IMR-90 (cell line): Measurements from ENCODE around the gene PRPF40B. TPM values are rescaled to one million over a fixed set of nuclear protein-coding genes. Genes with fewer than 3 reads are reported as not detected.
A peak's percentile ranks its signal among the peaks of the same experiment; 100 is the strongest.

Source experiments
- ATAC-seq: fragments of 200-7000 bp; cut with Tn5 transposase; 2 replicates; pipeline ENCODE4 v1.9.1; 2020; ENCODE audit warnings: low read depth, mild to moderate bottlenecking, moderate library complexity
- BruUV-seq: library from RNA; stranded (reverse); fragments of 400-500 nt; replicated peaks from 2 replicates; lab custom pipeline; 2021; lab: Mats Ljungman, UMichigan
- CTCF ChIA-PET: fragments of 300-600 bp; formaldehyde crosslinking; extraction: SDS; loops from one replicate; lab custom pipeline; 2021; ENCODE audit warnings: antibody characterized with exemption; lab: Yijun Ruan, JAX
- POLR2A ChIA-PET: fragments of 300-600 bp; sonication (Branson Sonifier 250); formaldehyde crosslinking; loops from one replicate; lab custom pipeline; 2022; ENCODE audit warnings: antibody characterized with exemption; ENCODE audit not compliant: unreplicated experiment; lab: Charles Lee
- DNase-seq: peaks from one replicate; pipeline ENCODE4 v3.0.0; 2013
- H2AFZ ChIP-seq: replicated peaks from 2 replicates; pipeline ENCODE3; 2013; ENCODE audit warnings: low read length, mild to moderate bottlenecking; ENCODE audit not compliant: poor library complexity
- H2AK5ac ChIP-seq: 2 replicates; pipeline ENCODE4 v1.6.1; 2013; ENCODE audit warnings: low read depth, low read length, inconsistent platforms
- H2AK9ac ChIP-seq: replicated peaks from 2 replicates; pipeline ENCODE3; 2013; ENCODE audit warnings: mild to moderate bottlenecking, low read depth, low read length, moderate library complexity; ENCODE audit not compliant: poor library complexity
- H2BK120ac ChIP-seq: 2 replicates; pipeline ENCODE4 v1.6.1; 2013; ENCODE audit warnings: low read depth, low read length, inconsistent platforms
- H2BK15ac ChIP-seq: 3 replicates; pipeline ENCODE4 v1.6.1; 2013; ENCODE audit warnings: low read depth, low read length, inconsistent platforms
- H2BK20ac ChIP-seq: 2 replicates; pipeline ENCODE4 v1.6.1; 2013; ENCODE audit warnings: low read depth, mild to moderate bottlenecking, inconsistent platforms, low read length, moderate library complexity
- H2BK5ac ChIP-seq: 2 replicates; pipeline ENCODE4 v1.6.1; 2013; ENCODE audit warnings: mild to moderate bottlenecking, low read depth, low read length, inconsistent platforms; ENCODE audit not compliant: poor library complexity, severe bottlenecking
- H3K14ac ChIP-seq: replicated peaks from 2 replicates; pipeline ENCODE4 v1.6.1; 2013; ENCODE audit warnings: low read depth, low read length, inconsistent platforms
- H3K18ac ChIP-seq: 2 replicates; pipeline ENCODE4 v1.6.1; 2013; ENCODE audit warnings: low read depth, low read length, control low read depth
- H3K23ac ChIP-seq: 2 replicates; pipeline ENCODE4 v1.6.1; 2013; ENCODE audit warnings: low read depth, low read length, inconsistent platforms
- H3K27ac ChIP-seq: 2 replicates; pipeline ENCODE4 v1.5.1; 2013; ENCODE audit warnings: mild to moderate bottlenecking, control low read depth, low read length; ENCODE audit not compliant: insufficient read depth
- H3K27me3 ChIP-seq: 2 replicates; pipeline ENCODE4 v1.6.1; 2013; ENCODE audit warnings: low read length; ENCODE audit not compliant: control insufficient read depth, insufficient read depth
- H3K36me3 ChIP-seq: 2 replicates; pipeline ENCODE4 v1.6.1; 2013; ENCODE audit warnings: low read length, mixed read lengths; ENCODE audit not compliant: control insufficient read depth, insufficient read depth
- H3K4ac ChIP-seq: 2 replicates; pipeline ENCODE4 v1.6.1; 2013; ENCODE audit warnings: low read depth, low read length, inconsistent platforms
- H3K4me1 ChIP-seq: 2 replicates; pipeline ENCODE4 v1.6.1; 2013; ENCODE audit warnings: low read length, mixed read lengths; ENCODE audit not compliant: control insufficient read depth, insufficient read depth
- H3K4me2 ChIP-seq: 2 replicates; pipeline ENCODE4 v1.6.1; 2013; ENCODE audit warnings: low read depth, mild to moderate bottlenecking, control low read depth, low read length, moderate library complexity
- H3K4me3 ChIP-seq: 2 replicates; pipeline ENCODE4 v1.5.1; 2013; ENCODE audit warnings: low read depth, mild to moderate bottlenecking, control low read depth, low read length, moderate library complexity; ENCODE audit not compliant: insufficient read depth
- H3K56ac ChIP-seq: 2 replicates; pipeline ENCODE4 v1.6.1; 2013; ENCODE audit warnings: low read length, inconsistent platforms; ENCODE audit not compliant: insufficient read depth; ENCODE audit errors: extremely low read depth
- H3K79me1 ChIP-seq, 2 experiments: 2 replicates each; pipeline ENCODE4 v1.6.1; 2013; ENCODE audit warnings: low read length in 2 of 2, inconsistent platforms in 1 of 2, low read depth in 1 of 2
- H3K9ac ChIP-seq: 2 replicates; pipeline ENCODE4 v1.6.1; 2013; ENCODE audit warnings: low read depth, low read length, control low read depth
- H3K9me1 ChIP-seq: 2 replicates; pipeline ENCODE4 v1.6.1; 2013; ENCODE audit warnings: low read length, inconsistent platforms; ENCODE audit not compliant: insufficient read depth
- H3K9me3 ChIP-seq: 2 replicates; pipeline ENCODE4 v1.6.1; 2013; ENCODE audit warnings: low read length; ENCODE audit not compliant: control insufficient read depth, insufficient read depth
- H4K20me1 ChIP-seq: 2 replicates; pipeline ENCODE4 v1.6.1; 2013; ENCODE audit warnings: low read length, inconsistent platforms; ENCODE audit not compliant: insufficient read depth
- H4K5ac ChIP-seq: 2 replicates; pipeline ENCODE4 v1.6.1; 2013; ENCODE audit warnings: mild to moderate bottlenecking, low read depth, low read length, control low read depth
- H4K8ac ChIP-seq, 2 experiments: 2 replicates each; pipeline ENCODE4 v1.6.1; 2013; ENCODE audit warnings: low read depth in 2 of 2, low read length in 2 of 2, control low read depth in 1 of 2, inconsistent platforms in 1 of 2
- H4K91ac ChIP-seq: 2 replicates; pipeline ENCODE4 v1.6.1; 2013; ENCODE audit warnings: low read depth, low read length, inconsistent platforms; ENCODE audit not compliant: insufficient read depth
- BHLHE40 ChIP-seq: fragments of 150-350 bp; IDR thresholded peaks from 2 replicates; pipeline ENCODE4 v1.6.1; 2016; ENCODE audit warnings: mild to moderate bottlenecking, low read depth, low read length
- CEBPB ChIP-seq: IDR thresholded peaks from 2 replicates; pipeline ENCODE4 v1.6.1; 2012; ENCODE audit warnings: low read depth, low read length, improper control_type of control experiment
- CHD1 ChIP-seq: IDR thresholded peaks from 2 replicates; pipeline ENCODE4 v1.6.1; 2012; ENCODE audit warnings: low read depth, low read length, improper control_type of control experiment
- FOS ChIP-seq: fragments of 150-350 bp; IDR thresholded peaks from 2 replicates; pipeline ENCODE4 v1.6.1; 2016; ENCODE audit warnings: low read depth, low read length
- MAFK ChIP-seq: IDR thresholded peaks from 2 replicates; pipeline ENCODE4 v1.6.1; 2012; ENCODE audit warnings: low read depth, low read length, improper control_type of control experiment
- MAZ ChIP-seq: IDR thresholded peaks from 2 replicates; pipeline ENCODE4 v1.6.1; 2012; ENCODE audit warnings: low read depth, mild to moderate bottlenecking, low read length, improper control_type of control experiment, moderate library complexity, borderline replicate concordance
- NFE2L2 ChIP-seq: fragments of 150-350 bp; IDR thresholded peaks from 2 replicates; pipeline ENCODE4 v1.6.1; 2016; ENCODE audit warnings: low read depth, mild to moderate bottlenecking, low read length
- POLR2A ChIP-seq: IDR thresholded peaks from 2 replicates; pipeline ENCODE4 v1.6.1; 2012; ENCODE audit warnings: mild to moderate bottlenecking, low read depth, low read length
- RAD21 ChIP-seq: IDR thresholded peaks from 2 replicates; pipeline ENCODE4 v1.6.1; 2012; ENCODE audit warnings: low read length, improper control_type of control experiment
- SMC3 ChIP-seq: fragments of 150-350 bp; IDR thresholded peaks from 2 replicates; pipeline ENCODE4 v1.6.1; 2016; ENCODE audit warnings: low read depth, mild to moderate bottlenecking, antibody characterized with exemption, low read length, moderate library complexity
- WGBS, 2 experiments: methylation state at CpG; one replicate each; pipeline versions ENCODE4 v1.1.5 to v1.1.7; 2013; ENCODE audit warnings: missing lambda C conversion rate in 2 of 2; ENCODE audit not compliant: insufficient read length in 1 of 2; ENCODE audit errors: extremely low coverage in 2 of 2; 5-methylcytosine and 5-hydroxymethylcytosine counted together
- dilution Hi-C: fragments of 300-500 bp; cut with HindIII; formaldehyde crosslinking; loops from one replicate; pipeline ENCODE4 v1.14.3; 2018; ENCODE audit warnings: low sequenced_read_pairs; ENCODE audit not compliant: unreplicated experiment
- in situ Hi-C: fragments of 300-500 bp; cut with MboI; formaldehyde crosslinking; loops from 3 replicates; pipeline ENCODE4 v1.14.3; 2019; ENCODE audit warnings: low sequenced_read_pairs, inconsistent platforms, mixed read lengths
- intact Hi-C: fragments of 100-400 bp; cut with micrococcal nuclease; formaldehyde crosslinking; loops from 2 replicates; pipeline ENCODE4 v1.10.0; 2022
- polyA plus RNA-seq, 3 experiments: library from polyadenylated mRNA; depleted of rRNA; stranded (reverse); fragments of >200 nt; gene quantifications; 2 replicates each; pipeline ENCODE4 v1.2.3, GENCODE V29; 2012; ENCODE audit warnings: low replicate concordance in 1 of 3
- total RNA-seq: library from RNA; depleted of rRNA; stranded (reverse); fragments of >200 nt; gene quantifications from 2 replicates; pipeline ENCODE4 v1.2.3, GENCODE V29; 2012
- TF ChIP-seq, protein P1 (sequence below): fragments of 150-350 bp; IDR thresholded peaks from 2 replicates; pipeline ENCODE4 v1.6.1; 2017; ENCODE audit warnings: mild to moderate bottlenecking, antibody characterized with exemption, low read length, low read depth
- TF ChIP-seq, protein P2 (sequence below): fragments of 150-350 bp; IDR thresholded peaks from 2 replicates; pipeline ENCODE4 v1.6.1; 2016; ENCODE audit warnings: low read depth, mild to moderate bottlenecking, low read length, moderate library complexity, borderline replicate concordance
- TF ChIP-seq, protein P3 (sequence below): conservative IDR thresholded peaks from 2 replicates; pipeline ENCODE4 v1.5.1; 2012; ENCODE audit warnings: mild to moderate bottlenecking, low read depth, low read length, improper control_type of control experiment

PRPF40B gene
- total and polyA plus RNA-seq, 2 of the 4 experiments (the other 2 are of a cell fraction), result 5.0 to 11.8 TPM

DNA sequence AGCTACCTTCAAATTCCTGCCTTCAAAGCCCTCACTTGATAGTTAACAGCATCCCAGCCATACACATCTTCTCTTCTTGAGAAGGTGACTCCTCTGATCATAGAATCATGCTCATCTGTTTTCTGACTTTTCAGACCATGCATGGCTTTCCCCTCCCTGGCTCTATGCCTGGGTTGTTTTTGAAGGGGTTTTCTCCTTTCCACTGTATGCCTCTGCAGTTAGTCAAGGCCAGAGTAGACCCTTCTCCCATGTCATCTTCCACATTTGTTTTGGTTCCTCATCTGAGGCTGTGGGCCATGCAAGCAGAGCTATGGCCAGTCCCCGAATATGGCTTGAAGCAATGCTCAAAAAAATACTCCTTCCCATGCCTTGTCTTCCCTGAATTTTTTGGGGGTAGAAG, 41.2 kb upstream of the PRPF40B start (continued):
- no peak for TF ChIP-seq FOS
- TF ChIP-seq MAZ, result no peak
- TF ChIP-seq POLR2A, result no peak
- no peak for TF ChIP-seq BHLHE40
- TF ChIP-seq, protein P1, sequence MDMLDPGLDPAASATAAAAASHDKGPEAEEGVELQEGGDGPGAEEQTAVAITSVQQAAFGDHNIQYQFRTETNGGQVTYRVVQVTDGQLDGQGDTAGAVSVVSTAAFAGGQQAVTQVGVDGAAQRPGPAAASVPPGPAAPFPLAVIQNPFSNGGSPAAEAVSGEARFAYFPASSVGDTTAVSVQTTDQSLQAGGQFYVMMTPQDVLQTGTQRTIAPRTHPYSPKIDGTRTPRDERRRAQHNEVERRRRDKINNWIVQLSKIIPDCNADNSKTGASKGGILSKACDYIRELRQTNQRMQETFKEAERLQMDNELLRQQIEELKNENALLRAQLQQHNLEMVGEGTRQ, result no peak

DNA sequence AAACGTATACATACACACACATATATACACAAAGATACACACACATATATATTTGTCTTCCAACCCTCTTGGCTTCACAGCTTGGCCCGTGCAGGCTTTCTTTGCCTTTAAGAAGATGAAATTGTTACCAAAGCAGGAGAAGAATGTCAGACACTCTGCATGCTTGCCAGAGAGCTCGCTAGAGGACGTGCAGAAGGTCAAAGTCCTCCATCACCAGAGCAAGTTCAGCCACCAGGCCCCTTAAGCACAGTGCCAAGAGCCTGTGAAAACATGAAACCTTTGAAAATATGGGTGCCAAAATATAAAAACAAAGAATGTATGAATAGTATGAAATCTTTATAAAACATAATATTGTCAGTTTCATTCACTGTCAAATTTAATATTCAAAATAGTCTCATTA, 40.5 kb upstream of the PRPF40B start:
- no peak overlapping the region for H2AFZ ChIP-seq
- peaks cover 2% of the 10 kb centered on the region; the same call in 1 of the 2 replicates for H3K4me1 ChIP-seq
- peaks cover 4% of the 10 kb centered on the region for H3K36me3 ChIP-seq
- H3K18ac ChIP-seq, result no peak overlapping the region
- no peak overlapping the region for H3K14ac ChIP-seq
- ATAC-seq (peak; percentile 22; the same call in 1 of the 2 replicates), DNase-seq (peak; percentile 14)
- no peak overlapping the region for H2BK15ac ChIP-seq
- no peak overlapping the region for H2AK5ac ChIP-seq
- intact Hi-C loops, result loop anchor here (5.0 kb wide), 1 partner anchor 71 kb away; no protein-coding TSS in a partner anchor
- no peak overlapping the region for H4K91ac ChIP-seq
- H3K4ac ChIP-seq, result no peak overlapping the region
- no peak overlapping the region for H2AK9ac ChIP-seq
- H3K27me3 ChIP-seq, result no peaks in the 10 kb centered on the region
- H3K4me2 ChIP-seq, result no peak overlapping the region
- ChIA-PET POLR2A (interaction anchor here (0.5 kb wide), 1 partner anchor 225 kb away, joined by 7 read pairs; no protein-coding TSS in a partner anchor), CTCF (interaction anchor here (3.2 to 5.4 kb wide), 2 partner anchors 224 to 251 kb away, joined by 8 to 36 read pairs; no protein-coding TSS in a partner anchor)
- dilution Hi-C loops, result no loop called here
- WGBS, 2 experiments, result 60% methylated on average over 1 of the region's 4 CpGs; no CpG with 5 or more reads in 1 of the 2 experiments
- no peaks in the 10 kb centered on the region for H3K9me3 ChIP-seq
- in situ Hi-C loops, result no loop called here
- no peak overlapping the region for H4K8ac ChIP-seq
- no peak overlapping the region for H3K27ac ChIP-seq
- no peak overlapping the region for H4K5ac ChIP-seq
- H3K56ac ChIP-seq, result no peak overlapping the region
- H4K20me1 ChIP-seq, result peaks cover 9% of the 10 kb centered on the region
- no peak overlapping the region for H2BK120ac ChIP-seq
- BruUV-seq, result no TSS peak
- no peak overlapping the region for H2BK20ac ChIP-seq
- H3K4me3 ChIP-seq, result no peak overlapping the region
- peaks cover 0 to 16% of the 10 kb centered on the region in 2 experiments; a peak in 3 of 4 replicates for H3K79me1 ChIP-seq
- no peak overlapping the region for H3K9ac ChIP-seq
- no peaks in the 10 kb centered on the region for H3K9me1 ChIP-seq
- H2BK5ac ChIP-seq, result no peak overlapping the region
- H3K23ac ChIP-seq, result no peak overlapping the region
- no peak for TF ChIP-seq MAZ
- no peak for TF ChIP-seq BHLHE40
- no peak for TF ChIP-seq CHD1
- TF ChIP-seq, protein P2, sequence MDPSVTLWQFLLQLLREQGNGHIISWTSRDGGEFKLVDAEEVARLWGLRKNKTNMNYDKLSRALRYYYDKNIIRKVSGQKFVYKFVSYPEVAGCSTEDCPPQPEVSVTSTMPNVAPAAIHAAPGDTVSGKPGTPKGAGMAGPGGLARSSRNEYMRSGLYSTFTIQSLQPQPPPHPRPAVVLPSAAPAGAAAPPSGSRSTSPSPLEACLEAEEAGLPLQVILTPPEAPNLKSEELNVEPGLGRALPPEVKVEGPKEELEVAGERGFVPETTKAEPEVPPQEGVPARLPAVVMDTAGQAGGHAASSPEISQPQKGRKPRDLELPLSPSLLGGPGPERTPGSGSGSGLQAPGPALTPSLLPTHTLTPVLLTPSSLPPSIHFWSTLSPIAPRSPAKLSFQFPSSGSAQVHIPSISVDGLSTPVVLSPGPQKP, result no peak
- no peak for TF ChIP-seq FOS
- no peak for TF ChIP-seq MAFK
- no peak for TF ChIP-seq CEBPB
- no peak for TF ChIP-seq RAD21
- TF ChIP-seq, protein P3, sequence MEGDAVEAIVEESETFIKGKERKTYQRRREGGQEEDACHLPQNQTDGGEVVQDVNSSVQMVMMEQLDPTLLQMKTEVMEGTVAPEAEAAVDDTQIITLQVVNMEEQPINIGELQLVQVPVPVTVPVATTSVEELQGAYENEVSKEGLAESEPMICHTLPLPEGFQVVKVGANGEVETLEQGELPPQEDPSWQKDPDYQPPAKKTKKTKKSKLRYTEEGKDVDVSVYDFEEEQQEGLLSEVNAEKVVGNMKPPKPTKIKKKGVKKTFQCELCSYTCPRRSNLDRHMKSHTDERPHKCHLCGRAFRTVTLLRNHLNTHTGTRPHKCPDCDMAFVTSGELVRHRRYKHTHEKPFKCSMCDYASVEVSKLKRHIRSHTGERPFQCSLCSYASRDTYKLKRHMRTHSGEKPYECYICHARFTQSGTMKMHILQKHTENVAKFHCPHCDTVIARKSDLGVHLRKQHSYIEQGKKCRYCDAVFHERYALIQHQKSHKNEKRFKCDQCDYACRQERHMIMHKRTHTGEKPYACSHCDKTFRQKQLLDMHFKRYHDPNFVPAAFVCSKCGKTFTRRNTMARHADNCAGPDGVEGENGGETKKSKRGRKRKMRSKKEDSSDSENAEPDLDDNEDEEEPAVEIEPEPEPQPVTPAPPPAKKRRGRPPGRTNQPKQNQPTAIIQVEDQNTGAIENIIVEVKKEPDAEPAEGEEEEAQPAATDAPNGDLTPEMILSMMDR, result no peak
- no peak for TF ChIP-seq NFE2L2
- no peak for TF ChIP-seq POLR2A
- no peak for TF ChIP-seq SMC3
